Measurements from ENCODE around the gene PEX1. TPM values are rescaled to one million over a fixed set of nuclear protein-coding genes. Genes with fewer than 3 reads are reported as not detected.
"Not testable (repeated sequence)": the region's sequence is repeated elsewhere in the genome, so short reads cannot be mapped to it uniquely, and the experiment has no call there.

The PEX1 gene
- total RNA-seq, 1 donor from 2014 or later: 9.9 TPM

DNA sequence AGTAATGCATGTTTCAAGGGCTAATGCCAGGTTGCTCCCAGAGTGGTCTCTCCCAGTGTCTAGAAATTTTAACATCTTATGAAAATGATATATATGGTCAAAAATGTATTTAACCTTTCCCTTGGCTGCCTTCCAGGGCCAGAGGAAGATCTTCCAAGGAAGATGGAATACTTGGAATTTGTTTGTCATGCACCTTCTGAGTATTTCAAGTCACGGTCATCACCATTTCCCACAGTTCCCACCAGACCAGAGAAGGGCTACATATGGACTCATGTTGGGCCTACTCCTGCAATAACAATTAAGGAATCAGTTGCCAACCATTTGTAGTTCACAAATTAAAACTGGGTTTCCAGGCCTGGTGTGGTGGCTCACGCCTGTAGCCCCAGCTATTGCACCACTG is 72.1 kb downstream of the PEX1 start:
- H3K4me3 Mint-ChIP-seq (ENCODE audit: unreplicated experiment): no peak overlapping the region
- H3K27me3 Mint-ChIP-seq (ENCODE audit: low read depth): no peaks in the 10 kb centered on the region
- no peak for TF ChIP-seq CTCF (IDR thresholded peaks at IDR 0.05)
- peaks cover 9% of the 10 kb centered on the region for H3K36me3 Mint-ChIP-seq (ENCODE audit: low read depth)
- H3K9me3 Mint-ChIP-seq (ENCODE audit: low read depth): no peaks in the 10 kb centered on the region
- peak overlapping the region; percentile 27 for H3K27ac Mint-ChIP-seq (ENCODE audit: unreplicated experiment)
- no peak for DNase-seq (ENCODE audit: low spot score)
- peaks cover 25% of the 10 kb centered on the region for H3K4me1 Mint-ChIP-seq (ENCODE audit: low read depth)

DNA sequence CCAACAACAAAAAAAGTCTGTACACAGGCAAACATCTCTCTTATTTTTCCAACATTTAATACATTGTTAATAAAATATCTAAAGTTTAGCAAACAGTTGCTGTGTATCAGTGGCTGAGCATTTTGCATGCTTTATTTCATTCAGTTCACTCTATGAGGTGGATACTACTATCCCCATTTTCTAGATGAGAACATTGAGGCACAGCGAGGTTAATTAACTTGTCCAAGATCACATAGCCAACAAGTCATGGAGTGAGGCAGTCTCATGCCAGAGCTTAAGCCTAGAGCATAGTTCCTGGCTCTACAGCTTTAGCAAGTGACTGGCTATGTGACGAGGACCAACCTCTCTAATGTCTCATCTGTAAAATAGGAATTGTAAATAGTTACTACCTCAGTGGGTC is 76.7 kb downstream of the PEX1 start:
- Mint-ChIP-seq H3K9me3 (ENCODE audit: low read depth) (no peaks in the 10 kb centered on the region), H3K4me1 (ENCODE audit: low read depth) (peaks cover 32% of the 10 kb centered on the region), H3K27me3 (ENCODE audit: low read depth) (no peaks in the 10 kb centered on the region), H3K27ac (ENCODE audit: unreplicated experiment) (no peak overlapping the region), H3K4me3 (ENCODE audit: unreplicated experiment) (no peak overlapping the region), H3K36me3 (ENCODE audit: low read depth) (peaks cover 13% of the 10 kb centered on the region)
- no peak for DNase-seq (ENCODE audit: low spot score)
- no peak for TF ChIP-seq CTCF (IDR thresholded peaks at IDR 0.05)

GRCh38 chr7:92448205-92448747 is 80.0 kb downstream of the PEX1 start:
- peak overlapping the region; percentile 76 for H3K4me3 Mint-ChIP-seq (ENCODE audit: unreplicated experiment)
- peaks cover under 1% of the 10 kb centered on the region for H3K9me3 Mint-ChIP-seq (ENCODE audit: low read depth)
- H3K27ac Mint-ChIP-seq (ENCODE audit: unreplicated experiment): peak overlapping the region; percentile 77
- TF ChIP-seq CTCF (IDR thresholded peaks at IDR 0.05): peak; percentile 79
- H3K27me3 Mint-ChIP-seq (ENCODE audit: low read depth): no peaks in the 10 kb centered on the region
- H3K4me1 Mint-ChIP-seq (ENCODE audit: low read depth): peaks cover 24% of the 10 kb centered on the region
- H3K36me3 Mint-ChIP-seq (ENCODE audit: low read depth): peaks cover 4% of the 10 kb centered on the region
- no peak for DNase-seq (ENCODE audit: low spot score)

DNA sequence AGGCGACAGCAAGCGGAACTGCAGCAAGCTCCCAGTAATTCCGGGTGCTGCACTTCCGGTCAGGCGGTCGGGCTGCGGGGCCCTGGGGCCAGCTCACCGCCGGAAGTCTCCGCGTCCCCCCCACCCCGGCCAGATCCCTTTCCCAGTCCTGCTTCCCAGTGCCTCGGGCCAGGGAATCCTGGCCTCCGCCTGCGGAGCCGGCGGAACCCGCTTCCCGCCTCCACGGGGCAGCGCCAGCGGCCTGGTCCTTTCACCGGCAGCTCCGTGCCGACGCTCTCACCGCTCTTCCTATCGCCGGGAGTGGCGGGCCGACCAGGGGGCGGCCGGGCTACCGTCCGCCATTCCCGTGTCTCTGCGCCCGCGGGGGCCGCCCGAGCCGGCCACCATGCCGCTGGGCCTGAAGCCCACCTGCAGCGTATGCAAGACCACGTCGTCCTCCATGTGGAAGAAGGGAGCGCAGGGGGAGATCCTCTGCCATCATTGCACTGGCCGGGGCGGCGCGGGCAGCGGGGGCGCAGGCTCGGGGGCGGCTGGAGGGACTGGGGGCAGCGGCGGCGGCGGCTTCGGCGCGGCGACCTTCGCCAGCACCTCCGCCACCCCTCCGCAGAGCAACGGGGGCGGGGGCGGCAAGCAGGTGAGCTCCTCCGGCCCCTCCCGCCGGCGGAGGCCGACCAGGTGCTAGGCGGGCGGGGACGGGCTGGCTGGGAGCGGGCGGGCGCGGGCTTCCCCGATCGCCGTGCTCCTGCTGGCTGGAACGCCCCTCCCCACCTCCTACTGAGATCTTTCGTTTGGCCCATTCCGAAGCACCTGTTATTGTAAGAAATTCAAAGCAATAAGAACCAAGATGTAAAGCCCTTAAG is 80.7 kb downstream of the PEX1 start, which contains the start of gene GATAD1:
Gene GATAD1 (plus strand): TSS at position 138 of the 860 bp plus-strand sequence. CDS start 248 bp downstream, at position 386.
- Mint-ChIP-seq H3K4me3 (ENCODE audit: unreplicated experiment) (peak within 1 kb of the TSS; percentile 76), H3K36me3 (ENCODE audit: low read depth) (peaks cover 7% of the 10 kb centered on the region), H3K27me3 (ENCODE audit: low read depth) (peaks cover 1% of the 10 kb centered on the region), H3K4me1 (ENCODE audit: low read depth) (peaks cover 24% of the 10 kb centered on the region), H3K9me3 (ENCODE audit: low read depth) (peaks cover 4% of the 10 kb centered on the region), H3K27ac (ENCODE audit: unreplicated experiment) (peak within 1 kb of the TSS; percentile 82)
- peak; percentile 95 for TF ChIP-seq CTCF (IDR thresholded peaks at IDR 0.05)
- DNase-seq (ENCODE audit: low spot score): peak; percentile 95

GRCh38 chr7:92446869-92447344 is 81.4 kb downstream of the PEX1 start:
- H3K9me3 Mint-ChIP-seq (ENCODE audit: low read depth): peaks cover 6% of the 10 kb centered on the region

GRCh38 chr7:92442720-92443119 is 85.6 kb downstream of the PEX1 start:
- H3K36me3 Mint-ChIP-seq (ENCODE audit: low read depth); H3K4me1 Mint-ChIP-seq (ENCODE audit: low read depth); H3K4me3 Mint-ChIP-seq (ENCODE audit: unreplicated experiment); DNase-seq (ENCODE audit: low spot score); H3K27ac Mint-ChIP-seq (ENCODE audit: unreplicated experiment); H3K9me3 Mint-ChIP-seq (ENCODE audit: low read depth): not testable (repeated sequence)
- H3K27me3 Mint-ChIP-seq (ENCODE audit: low read depth): peaks cover 16% of the 10 kb centered on the region

More at GRCh38 chr7:92446869-92447344, 81.4 kb downstream of the PEX1 start:
- Mint-ChIP-seq H3K4me1 (ENCODE audit: low read depth) (peaks cover 24% of the 10 kb centered on the region), H3K4me3 (ENCODE audit: unreplicated experiment) (peak overlapping the region; percentile 76), H3K27me3 (ENCODE audit: low read depth) (peaks cover 4% of the 10 kb centered on the region), H3K36me3 (ENCODE audit: low read depth) (peaks cover 8% of the 10 kb centered on the region), H3K27ac (ENCODE audit: unreplicated experiment) (no peak overlapping the region)
- no peak for TF ChIP-seq CTCF (IDR thresholded peaks at IDR 0.05)
- no peak for DNase-seq (ENCODE audit: low spot score)

All from chondrocyte (in vitro differentiated cells).